ENCODE results near the gene CAVIN4. TPM values are rescaled to one million over a fixed set of nuclear protein-coding genes. Genes with fewer than 3 reads are reported as not detected.

Gene CAVIN4
- total RNA-seq: under 1 TPM in 2 of 3 donors, not detected in 1; 0.14 to 0.82 TPM
- long read RNA-seq, donor 1: 0 reads
- long read RNA-seq, donor 2: 0 reads

DNA sequence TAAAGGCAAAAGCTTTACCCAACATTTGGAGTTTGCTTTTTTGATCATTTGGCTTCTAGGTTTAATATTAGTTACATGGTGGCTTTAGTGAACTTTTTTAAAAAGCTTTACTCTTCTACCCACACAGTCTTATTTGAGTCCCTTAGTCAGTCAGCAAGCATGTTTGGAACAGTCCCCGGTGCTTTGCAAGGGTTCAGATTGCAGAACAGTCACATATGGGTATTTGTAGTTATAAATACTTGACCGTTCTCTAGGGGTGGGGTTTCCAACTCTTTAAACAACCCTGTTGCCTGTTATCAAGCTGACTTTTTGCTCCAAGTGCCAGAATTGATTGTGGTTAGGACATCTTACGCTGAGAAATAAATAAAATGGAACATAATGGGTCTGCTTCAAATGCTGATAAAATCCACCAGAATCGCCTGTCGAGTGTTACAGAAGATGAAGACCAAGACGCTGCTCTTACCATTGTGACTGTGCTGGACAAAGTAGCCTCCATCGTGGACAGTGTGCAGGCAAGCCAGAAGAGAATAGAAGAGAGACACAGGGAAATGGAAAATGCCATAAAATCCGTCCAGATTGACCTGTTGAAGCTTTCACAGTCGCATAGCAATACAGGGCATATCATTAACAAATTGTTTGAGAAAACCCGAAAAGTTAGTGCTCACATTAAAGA, at the start of gene CAVIN4:
Gene CAVIN4 (plus strand): TSS at position 304 of the 673 bp plus-strand sequence. CDS start 65 bp downstream, at position 369.
- DNase-seq (no peak), ATAC-seq (no peak)
- no peak for TF ChIP-seq CTCF (IDR thresholded peaks at IDR 0.05)
- Histone ChIP-seq H3K4me3 (no peak within 1 kb of the TSS), H3K4me1 (ENCODE audit: low read depth) (no peaks in the 10 kb centered on the region), H3K36me3 (ENCODE audit: low read depth) (no peaks in the 10 kb centered on the region), H3K9me3 (no peaks in the 10 kb centered on the region)
- intact Hi-C loops (cut with DNase I, micrococcal nuclease): no loop called here

- DNase-seq (no peak), ATAC-seq (no peak)
- no peaks in the 10 kb centered on the region for H3K4me1 ChIP-seq (ENCODE audit: low read depth)
- no peaks in the 10 kb centered on the region for H3K36me3 ChIP-seq (ENCODE audit: low read depth)
- intact Hi-C loops (cut with DNase I, micrococcal nuclease): no loop called here
- H3K4me3 ChIP-seq: no peak overlapping the region
- no peak for TF ChIP-seq CTCF (IDR thresholded peaks at IDR 0.05)
- no peaks in the 10 kb centered on the region for H3K9me3 ChIP-seq
These were observed 43.5 kb upstream of the CAVIN4 start for GRCh38 chr9:100534401-100534800.

DNA sequence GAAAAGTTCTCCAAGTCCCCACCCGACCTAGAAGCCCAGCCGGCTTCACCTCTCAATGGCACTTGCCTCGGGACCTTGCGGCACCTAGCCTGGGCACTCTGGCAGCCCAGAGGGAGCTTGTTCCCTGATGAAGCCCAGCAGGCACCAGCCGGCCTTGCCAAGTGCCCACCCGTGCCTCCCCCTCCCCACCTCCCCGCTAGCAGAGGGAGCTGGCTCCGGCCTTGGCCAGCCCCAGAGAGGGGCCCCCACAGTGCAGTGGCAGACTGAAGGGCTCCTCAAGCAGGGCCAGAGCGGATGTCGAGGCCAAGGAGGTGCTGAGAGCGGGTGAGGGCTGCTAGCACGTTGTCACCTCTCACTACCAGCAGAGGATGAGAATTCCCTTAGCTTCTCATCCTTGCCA, 37.6 kb upstream of the CAVIN4 start:
- peaks cover under 1% of the 10 kb centered on the region for H3K9me3 ChIP-seq
- no peak overlapping the region for H3K4me3 ChIP-seq
- no peak for DNase-seq
- no peaks in the 10 kb centered on the region for H3K36me3 ChIP-seq (ENCODE audit: low read depth)
- no peak for TF ChIP-seq CTCF (IDR thresholded peaks at IDR 0.05)
- ATAC-seq: no peak
- no peaks in the 10 kb centered on the region for H3K4me1 ChIP-seq (ENCODE audit: low read depth)
- intact Hi-C loops (cut with DNase I, micrococcal nuclease): no loop called here

- DNase-seq: no peak
- no peak for TF ChIP-seq CTCF (IDR thresholded peaks at IDR 0.05)
These were observed 28.8 kb upstream of the CAVIN4 start for GRCh38 chr9:100549048-100549447.

DNA sequence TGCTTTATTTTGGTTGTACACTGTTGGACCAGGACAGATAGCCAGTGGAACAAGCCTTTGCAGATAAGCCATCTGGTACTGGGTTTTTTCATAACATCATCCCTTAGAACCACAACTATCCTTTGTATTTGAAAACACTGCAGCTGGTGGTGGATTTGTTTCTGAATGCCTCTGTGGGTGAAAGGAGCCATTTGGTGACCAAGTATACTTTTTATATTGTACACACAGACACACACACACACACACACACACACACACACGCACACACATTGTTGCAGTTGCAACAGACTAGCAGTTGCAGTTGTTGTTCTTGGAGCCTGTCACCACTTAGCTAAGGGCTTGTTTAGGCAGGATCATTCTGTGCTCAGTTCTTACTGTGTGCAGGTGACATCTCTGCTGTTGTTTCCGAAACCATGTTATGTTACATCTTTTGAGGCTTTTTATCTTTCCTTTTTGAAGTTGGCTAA, 22.9 kb upstream of the CAVIN4 start:
- ATAC-seq: no peak
- Histone ChIP-seq H3K4me3 (no peak overlapping the region), H3K36me3 (ENCODE audit: low read depth) (no peaks in the 10 kb centered on the region), H3K4me1 (ENCODE audit: low read depth) (no peaks in the 10 kb centered on the region), H3K9me3 (no peaks in the 10 kb centered on the region)
- TF ChIP-seq CTCF (IDR thresholded peaks at IDR 0.05): no peak
- no peak for DNase-seq
- intact Hi-C loops (cut with DNase I, micrococcal nuclease): no loop called here

More at GRCh38 chr9:100549048-100549447, 28.8 kb upstream of the CAVIN4 start:
- intact Hi-C loops (cut with DNase I, micrococcal nuclease): no loop called here
- H3K9me3 ChIP-seq: peaks cover 6% of the 10 kb centered on the region
- no peak for ATAC-seq
- H3K4me1 ChIP-seq (ENCODE audit: low read depth): no peaks in the 10 kb centered on the region
- no peak overlapping the region for H3K4me3 ChIP-seq
- no peaks in the 10 kb centered on the region for H3K36me3 ChIP-seq (ENCODE audit: low read depth)

Measured in mucosa of descending colon (tissue), 3 donors.